ENCODE results near the gene IL1RN. TPM values are rescaled to one million over a fixed set of nuclear protein-coding genes. Genes with fewer than 3 reads are reported as not detected.

Gene IL1RN
- total and polyA plus RNA-seq, 3 experiments from 2014 or later: 1.2 to 2.3 TPM; not detected in 1

DNA sequence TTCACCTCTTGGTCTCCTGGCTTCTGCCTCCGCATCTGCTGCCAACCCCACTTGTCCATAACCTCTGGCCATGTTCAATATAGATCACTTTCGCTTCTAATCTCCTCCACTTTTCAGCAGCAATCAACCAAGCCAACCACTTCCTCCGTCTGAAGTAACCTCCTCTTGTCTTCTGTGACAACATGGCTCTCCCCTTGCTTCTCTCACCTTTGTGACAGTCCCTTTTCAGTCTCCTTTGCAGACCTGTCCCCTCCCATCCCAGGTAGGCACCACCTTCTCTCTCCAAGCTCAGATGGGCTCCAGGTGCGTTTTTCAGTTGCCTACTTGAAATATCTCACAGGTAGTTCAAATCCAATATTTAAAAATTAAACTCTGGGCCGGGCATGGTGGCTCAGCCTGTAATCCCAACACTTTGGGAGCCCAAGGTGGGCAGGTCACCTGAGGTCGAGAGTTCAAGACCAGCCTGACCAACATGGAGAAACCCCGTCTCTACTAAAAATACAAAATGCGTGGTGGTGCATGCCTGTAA lies 41.7 kb downstream of the IL1RN start:
- Histone ChIP-seq H3K9me3 (ENCODE audit: low read length) (no peaks in the 10 kb centered on the region), H3K4me1 (ENCODE audit: insufficient read depth, low read length) (peaks cover 78% of the 10 kb centered on the region), H3K36me3 (ENCODE audit: insufficient read depth, low read length) (no peaks in the 10 kb centered on the region), H3K27me3 (ENCODE audit: insufficient read depth, low read length, poor library complexity, severe bottlenecking) (no peaks in the 10 kb centered on the region), H3K4me3 (ENCODE audit: low read length) (peak overlapping the region; percentile 54), H3K27ac (ENCODE audit: low read depth, low read length) (peak overlapping the region; percentile 41)
- Mint-ChIP-seq H3K4me1 (peaks cover 64 to 83% (median 80%) of the 10 kb centered on the region in 3 donors), H3K4me3 (peak overlapping the region; percentile 59 to 87 (median 75)), H3K27ac (peak overlapping the region; percentile 85 to 98 (median 92)), H3K27me3 (no peaks in the 10 kb centered on the region), H3K36me3 (peaks cover 0 to 3% (median 0%) of the 10 kb centered on the region in 3 donors), H3K9me3 (no peaks in the 10 kb centered on the region)
- ChIA-PET POLR2A (no interaction called here), CTCF (interaction anchor here (1.6 to 3.1 kb wide), 2 partner anchors 12 kb away, joined by 4 to 22 read pairs; no protein-coding TSS in a partner anchor)
- peak in 3 of 5 donors; percentile 62 to 70 (median 62) for DNase-seq

DNA sequence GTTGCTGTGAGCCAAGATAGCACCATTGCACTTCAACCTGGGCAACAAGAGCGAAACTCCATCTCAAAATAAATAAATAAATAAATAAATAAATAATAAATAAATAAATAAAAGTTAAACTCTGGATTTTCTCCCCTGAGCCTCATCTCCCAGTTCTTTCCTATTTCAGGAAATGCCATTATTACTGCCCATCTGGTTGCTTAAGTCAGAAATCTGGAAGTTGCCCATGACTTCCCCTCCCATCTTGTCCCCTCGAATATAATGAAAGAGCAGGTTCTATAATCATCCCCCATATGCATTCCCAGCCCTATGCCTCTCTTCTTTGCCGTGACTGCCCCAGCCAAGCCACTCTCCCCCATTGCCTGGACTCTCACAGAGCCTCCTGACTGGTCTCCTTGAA lies 42.2 kb downstream of the IL1RN start:
- H3K4me3 Mint-ChIP-seq: peak overlapping the region in 5 of 7 donors; percentile 10 to 66 (median 36)
- no peaks in the 10 kb centered on the region for H3K9me3 Mint-ChIP-seq
- peaks cover 78% of the 10 kb centered on the region for H3K4me1 ChIP-seq (ENCODE audit: insufficient read depth, low read length)
- no peaks in the 10 kb centered on the region for H3K27me3 Mint-ChIP-seq
- no peak overlapping the region for H3K27ac ChIP-seq (ENCODE audit: low read depth, low read length)
- CTCF ChIA-PET: interaction anchor here (1.6 to 3.1 kb wide), 2 partner anchors 11 to 13 kb away, joined by 4 to 22 read pairs; no protein-coding TSS in a partner anchor
- peaks cover 61 to 82% (median 75%) of the 10 kb centered on the region in 3 donors for H3K4me1 Mint-ChIP-seq
- H3K4me3 ChIP-seq (ENCODE audit: low read length): no peak overlapping the region
- H3K36me3 Mint-ChIP-seq: peaks cover 0 to 8% (median 0%) of the 10 kb centered on the region in 3 donors
- peak overlapping the region in 7 of 8 donors; percentile 8 to 92 (median 85) for H3K27ac Mint-ChIP-seq
- H3K9me3 ChIP-seq (ENCODE audit: low read length): no peaks in the 10 kb centered on the region
- no peaks in the 10 kb centered on the region for H3K27me3 ChIP-seq (ENCODE audit: insufficient read depth, low read length, poor library complexity, severe bottlenecking)
- no peaks in the 10 kb centered on the region for H3K36me3 ChIP-seq (ENCODE audit: insufficient read depth, low read length)
- POLR2A ChIA-PET: no interaction called here
- DNase-seq: no peak

DNA sequence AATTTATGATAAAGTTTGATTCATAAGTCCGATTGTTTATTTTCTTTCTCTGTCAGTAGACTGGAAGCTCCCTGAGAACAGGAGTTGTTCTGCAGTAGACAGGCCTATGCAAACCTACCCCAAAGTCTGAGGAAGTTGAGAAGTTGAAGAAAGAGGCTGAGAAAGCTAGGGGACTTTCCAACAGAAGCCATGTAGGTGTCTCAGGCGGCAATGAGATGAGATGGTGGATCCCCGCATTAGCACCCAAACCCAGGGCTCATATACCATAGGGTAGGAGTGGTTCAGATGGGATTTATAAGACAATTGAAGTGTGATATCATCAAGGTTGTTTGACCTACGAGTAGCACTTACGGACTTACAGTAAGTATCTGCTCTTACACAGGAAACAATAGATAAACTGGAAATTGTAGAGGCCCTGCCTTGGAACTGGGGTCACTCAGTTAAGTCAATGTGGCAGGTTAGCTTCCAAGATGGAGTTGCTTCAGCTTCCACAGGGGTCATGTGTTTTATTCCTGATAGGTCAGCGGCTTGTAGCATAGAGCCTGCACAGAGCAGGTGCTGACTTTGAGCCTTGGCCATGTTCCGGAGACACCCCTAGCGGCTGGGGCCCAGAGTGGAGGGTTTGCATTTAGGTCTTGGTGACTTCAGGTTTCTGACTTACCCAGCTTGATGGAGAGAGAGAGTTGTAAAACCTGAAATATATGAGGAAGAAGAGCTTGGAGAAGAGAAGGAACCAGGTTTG lies 44.1 kb downstream of the IL1RN start:
- H3K4me3 Mint-ChIP-seq: peak overlapping the region; percentile 1 to 55 (median 24)
- Histone ChIP-seq H3K9me3 (ENCODE audit: low read length) (no peaks in the 10 kb centered on the region), H3K27me3 (ENCODE audit: insufficient read depth, low read length, poor library complexity, severe bottlenecking) (no peaks in the 10 kb centered on the region), H3K4me3 (ENCODE audit: low read length) (no peak overlapping the region), H3K27ac (ENCODE audit: low read depth, low read length) (no peak overlapping the region), H3K36me3 (ENCODE audit: insufficient read depth, low read length) (peaks cover 2% of the 10 kb centered on the region), H3K4me1 (ENCODE audit: insufficient read depth, low read length) (peaks cover 76% of the 10 kb centered on the region)
- H3K36me3 Mint-ChIP-seq: peaks cover 0 to 17% (median 5%) of the 10 kb centered on the region in 3 donors
- CTCF ChIA-PET: interaction anchor here (0.7 to 8.0 kb wide), 4 partner anchors 9 to 219 kb away, joined by 3 to 135 read pairs (median 60); no protein-coding TSS in a partner anchor
- no peak for DNase-seq
- peak overlapping the region in 7 of 8 donors; percentile 38 to 97 (median 76) for H3K27ac Mint-ChIP-seq
- POLR2A ChIA-PET: no interaction called here
- peaks cover 0 to 3% of the 10 kb centered on the region in 2 donors for H3K27me3 Mint-ChIP-seq
- peaks cover 0 to 3% (median 0%) of the 10 kb centered on the region in 5 donors for H3K9me3 Mint-ChIP-seq
- peaks cover 70 to 85% (median 75%) of the 10 kb centered on the region in 3 donors for H3K4me1 Mint-ChIP-seq

DNA sequence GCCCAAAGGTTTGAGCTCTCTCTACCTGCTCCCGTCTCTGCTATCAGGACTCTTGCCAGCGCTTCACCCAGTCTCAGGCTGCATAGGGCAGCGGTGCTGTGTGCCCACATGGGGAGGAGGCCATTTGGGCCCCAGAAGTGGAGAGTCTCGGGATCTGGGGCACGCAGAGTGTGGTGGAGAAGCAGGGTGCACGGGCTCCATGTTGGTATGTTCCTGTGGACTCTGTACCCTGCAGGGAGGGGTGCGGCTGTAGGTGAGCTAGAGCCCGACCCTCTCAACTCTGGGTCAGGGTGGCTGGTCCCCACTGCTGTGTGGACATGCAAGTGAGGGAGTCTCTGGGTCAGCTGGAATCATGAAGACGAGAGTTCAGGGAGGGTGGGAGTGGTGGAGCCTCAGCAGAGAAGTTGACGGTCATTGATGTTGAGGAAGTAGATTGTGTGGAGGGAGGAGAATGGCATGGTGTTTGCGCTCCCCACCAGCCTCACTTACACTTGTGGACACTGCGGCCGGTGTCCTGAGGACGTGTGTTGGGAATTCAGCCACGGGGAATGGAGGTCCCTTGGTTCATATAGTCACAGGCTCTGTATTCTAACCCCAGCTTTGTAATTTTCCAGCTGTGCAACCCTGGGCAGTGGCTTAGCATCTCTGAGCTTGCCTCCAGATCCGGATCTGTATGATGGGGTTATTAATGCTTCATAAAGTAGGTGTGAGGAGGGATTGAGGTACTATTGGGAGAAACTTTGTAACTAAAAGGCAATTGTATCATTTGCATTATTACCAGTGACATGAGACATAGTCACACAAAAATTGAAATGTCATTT lies 45.5 kb downstream of the IL1RN start:
- peaks cover 76% of the 10 kb centered on the region for H3K4me1 ChIP-seq (ENCODE audit: insufficient read depth, low read length)
- peaks cover 0 to 30% (median 8%) of the 10 kb centered on the region in 3 donors for H3K36me3 Mint-ChIP-seq
- CTCF ChIA-PET: interaction anchor here (1.0 to 8.0 kb wide), 5 partner anchors 17 to 198 kb away, joined by 3 to 135 read pairs (median 17); no protein-coding TSS in a partner anchor

DNA sequence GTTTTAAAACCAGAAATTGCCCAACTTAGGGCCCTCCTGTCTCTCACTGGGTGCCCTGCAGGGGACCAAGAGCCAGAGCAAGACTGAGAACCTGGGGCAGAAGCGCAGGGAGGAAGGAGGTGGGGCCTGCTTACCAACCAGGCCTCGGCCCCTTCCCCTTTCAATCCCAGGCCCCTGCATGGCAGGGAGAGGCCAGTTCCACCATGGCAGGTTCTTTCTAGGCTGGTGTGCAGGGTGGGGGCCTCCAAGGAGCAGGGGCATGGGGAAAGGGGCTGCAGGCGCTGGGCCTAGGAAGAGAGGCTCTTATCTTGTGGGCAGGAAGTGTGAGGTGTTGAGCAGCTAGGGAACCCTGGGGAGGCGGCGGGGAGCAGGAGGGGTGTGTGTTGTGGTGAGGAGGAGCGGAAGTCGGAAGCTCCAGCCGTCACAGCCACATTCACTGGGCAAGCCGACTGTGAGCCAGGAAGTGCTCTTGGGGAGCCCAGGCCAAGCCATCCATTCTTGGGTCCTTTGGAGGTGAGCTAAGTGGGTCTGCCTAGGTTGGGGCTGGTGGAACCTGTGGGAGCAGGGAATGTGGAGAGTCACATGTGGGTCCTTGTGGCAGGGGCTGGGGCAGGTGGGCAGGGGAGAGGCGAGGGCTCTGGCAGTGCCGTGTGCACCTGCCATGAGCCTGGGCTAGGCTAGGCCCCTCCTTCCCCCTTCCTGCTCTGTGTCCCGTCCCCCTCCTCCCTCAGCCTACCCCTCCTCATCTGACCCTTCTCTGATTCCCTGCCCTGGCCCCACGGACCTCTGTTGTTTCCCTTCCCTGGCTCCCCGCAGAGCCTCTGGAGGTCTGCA lies 46.4 kb downstream of the IL1RN start, which contains the start of gene PSD4:
PSD4 (plus strand) TSS at position 430 of the 834 bp plus-strand sequence. CDS start 8,486 bp downstream, outside the sequence.
- no peaks in the 10 kb centered on the region for H3K9me3 ChIP-seq (ENCODE audit: low read length)
- Mint-ChIP-seq H3K27me3 (peaks cover 0 to 3% of the 10 kb centered on the region in 2 donors), H3K4me3 (peak within 1 kb of the TSS; percentile 89 to 95 (median 93)), H3K36me3 (peaks cover 0 to 38% (median 8%) of the 10 kb centered on the region in 3 donors), H3K27ac (peak within 1 kb of the TSS; percentile 86 to 98 (median 94)), H3K9me3 (peaks cover 0 to 3% (median 0%) of the 10 kb centered on the region in 5 donors), H3K4me1 (peaks cover 70 to 87% (median 76%) of the 10 kb centered on the region in 3 donors)
- H3K27ac ChIP-seq (ENCODE audit: low read depth, low read length): peak within 1 kb of the TSS; percentile 77
- peaks cover 76% of the 10 kb centered on the region for H3K4me1 ChIP-seq (ENCODE audit: insufficient read depth, low read length)
- ChIA-PET CTCF (interaction anchor here (1.0 to 8.0 kb wide), 11 partner anchors 10 to 216 kb away, joined by 3 to 135 read pairs (median 7); no protein-coding TSS in a partner anchor), POLR2A (interaction anchor here (0.8 to 4.2 kb wide), 4 partner anchors 9 to 31 kb away, joined by 3 to 40 read pairs (median 6); no protein-coding TSS in a partner anchor)
- H3K4me3 ChIP-seq (ENCODE audit: low read length): peak within 1 kb of the TSS; percentile 88
- peak; percentile 77 to 94 (median 91) for DNase-seq
- H3K27me3 ChIP-seq (ENCODE audit: insufficient read depth, low read length, poor library complexity, severe bottlenecking): no peaks in the 10 kb centered on the region
- peaks cover 15% of the 10 kb centered on the region for H3K36me3 ChIP-seq (ENCODE audit: insufficient read depth, low read length)

More for the DNA sequence above, 45.5 kb downstream of the IL1RN start:
- H3K9me3 ChIP-seq (ENCODE audit: low read length): no peaks in the 10 kb centered on the region
- POLR2A ChIA-PET: interaction anchor here (1.2 to 4.2 kb wide), 3 partner anchors 8 to 26 kb away, joined by 3 to 40 read pairs (median 8); no protein-coding TSS in a partner anchor
- Mint-ChIP-seq H3K9me3 (peaks cover 0 to 3% (median 0%) of the 10 kb centered on the region in 5 donors), H3K4me1 (peaks cover 70 to 87% (median 76%) of the 10 kb centered on the region in 3 donors), H3K27me3 (peaks cover 0 to 3% of the 10 kb centered on the region in 2 donors), H3K27ac (peak overlapping the region; percentile 86 to 98 (median 94)), H3K4me3 (peak overlapping the region; percentile 89 to 95 (median 93))
- no peak for DNase-seq
- H3K4me3 ChIP-seq (ENCODE audit: low read length): peak overlapping the region; percentile 88
- peak overlapping the region; percentile 77 for H3K27ac ChIP-seq (ENCODE audit: low read depth, low read length)
- peaks cover 15% of the 10 kb centered on the region for H3K36me3 ChIP-seq (ENCODE audit: insufficient read depth, low read length)
- no peaks in the 10 kb centered on the region for H3K27me3 ChIP-seq (ENCODE audit: insufficient read depth, low read length, poor library complexity, severe bottlenecking)

DNA sequence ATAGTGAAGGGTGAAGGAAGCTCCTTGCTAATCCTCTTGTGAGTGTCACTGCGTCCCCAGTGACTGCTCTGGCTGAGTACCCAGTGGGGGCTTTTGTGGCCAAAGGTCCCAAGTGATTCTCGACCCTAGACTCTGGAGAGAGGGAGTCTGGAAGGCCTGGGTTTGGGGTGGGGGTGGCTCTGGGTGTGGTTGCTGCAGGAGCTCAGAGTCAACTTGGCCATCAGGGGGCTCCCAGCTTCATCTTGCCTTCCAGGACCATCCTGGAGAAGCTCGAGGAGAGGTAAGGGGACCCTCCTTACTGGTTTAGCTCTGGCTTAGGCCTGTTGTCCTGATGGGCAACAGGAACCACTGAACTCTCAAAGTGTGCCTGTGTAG lies 47.0 kb downstream of the IL1RN start:
- H3K9me3 Mint-ChIP-seq: peaks cover 0 to 3% (median 0%) of the 10 kb centered on the region in 5 donors
- DNase-seq: no peak
- peaks cover 71 to 88% (median 77%) of the 10 kb centered on the region in 3 donors for H3K4me1 Mint-ChIP-seq
- Histone ChIP-seq H3K4me1 (ENCODE audit: insufficient read depth, low read length) (peaks cover 76% of the 10 kb centered on the region), H3K36me3 (ENCODE audit: insufficient read depth, low read length) (peaks cover 15% of the 10 kb centered on the region), H3K27me3 (ENCODE audit: insufficient read depth, low read length, poor library complexity, severe bottlenecking) (no peaks in the 10 kb centered on the region), H3K4me3 (ENCODE audit: low read length) (peak overlapping the region; percentile 88), H3K27ac (ENCODE audit: low read depth, low read length) (peak overlapping the region; percentile 77), H3K9me3 (ENCODE audit: low read length) (no peaks in the 10 kb centered on the region)
- peak overlapping the region; percentile 86 to 98 (median 94) for H3K27ac Mint-ChIP-seq
- H3K27me3 Mint-ChIP-seq: peaks cover 0 to 3% of the 10 kb centered on the region in 2 donors
- ChIA-PET POLR2A (interaction anchor here (0.8 to 4.2 kb wide), 6 partner anchors 9 to 179 kb away, joined by 3 to 40 read pairs (median 6); no protein-coding TSS in a partner anchor), CTCF (interaction anchor here (1.0 to 8.0 kb wide), 13 partner anchors 9 to 216 kb away, joined by 3 to 135 read pairs (median 6); no protein-coding TSS in a partner anchor)
- H3K36me3 Mint-ChIP-seq: peaks cover 0 to 41% (median 8%) of the 10 kb centered on the region in 3 donors
- peak overlapping the region; percentile 89 to 95 (median 93) for H3K4me3 Mint-ChIP-seq
